ENCODE measurements around the gene SUPT7L.

Gene SUPT7L

GRCh38 chr2:27664622-27665363 lies 1.4 kb upstream of the SUPT7L start:
- Histone ChIP-seq H3K4me2 (ENCODE audit: low read length) (peak overlapping the region; percentile 98), H2AFZ (no peak overlapping the region), H3K4me1 (peaks cover 6% of the 10 kb centered on the region), H3K4me3 (ENCODE audit: low read depth, low read length) (peak overlapping the region; percentile 94), H3K36me3 (ENCODE audit: control insufficient read depth, insufficient read depth, low read length) (no peaks in the 10 kb centered on the region), H3K27ac (no peak overlapping the region), H3K79me2 (peaks cover 10% of the 10 kb centered on the region), H3K9ac (no peak overlapping the region), H3K27me3 (ENCODE audit: control insufficient read depth, insufficient read depth, low read length) (no peaks in the 10 kb centered on the region), H3K9me3 (ENCODE audit: control insufficient read depth, low read length) (no peaks in the 10 kb centered on the region)
- no peak for TF ChIP-seq CTCF (IDR thresholded peaks at IDR 0.05)

GRCh38 chr2:27664154-27664574 lies 750 bp upstream of the SUPT7L start:
- Histone ChIP-seq H3K4me3 (ENCODE audit: low read depth, low read length) (peak overlapping the region; percentile 94), H3K4me2 (ENCODE audit: low read length) (peak overlapping the region; percentile 98), H3K27ac (peak overlapping the region; percentile 80), H2AFZ (peak overlapping the region; percentile 92), H3K36me3 (ENCODE audit: control insufficient read depth, insufficient read depth, low read length) (no peaks in the 10 kb centered on the region), H3K9me3 (ENCODE audit: control insufficient read depth, low read length) (no peaks in the 10 kb centered on the region), H3K9ac (peak overlapping the region; percentile 32), H3K27me3 (ENCODE audit: control insufficient read depth, insufficient read depth, low read length) (no peaks in the 10 kb centered on the region), H3K79me2 (peaks cover 10% of the 10 kb centered on the region), H3K4me1 (peaks cover 6% of the 10 kb centered on the region)
- no peak for TF ChIP-seq CTCF (IDR thresholded peaks at IDR 0.05)

GRCh38 chr2:27661371-27661770 lies 2.0 kb downstream of the SUPT7L start:
- Histone ChIP-seq H3K4me3 (ENCODE audit: low read depth, low read length) (no peak overlapping the region), H3K36me3 (ENCODE audit: control insufficient read depth, insufficient read depth, low read length) (no peaks in the 10 kb centered on the region), H3K9me3 (ENCODE audit: control insufficient read depth, low read length) (no peaks in the 10 kb centered on the region), H3K27ac (no peak overlapping the region), H3K4me2 (ENCODE audit: low read length) (no peak overlapping the region), H3K9ac (no peak overlapping the region), H3K27me3 (ENCODE audit: control insufficient read depth, insufficient read depth, low read length) (no peaks in the 10 kb centered on the region), H3K4me1 (peaks cover 6% of the 10 kb centered on the region), H3K79me2 (peaks cover 10% of the 10 kb centered on the region), H2AFZ (no peak overlapping the region)
- TF ChIP-seq CTCF (IDR thresholded peaks at IDR 0.05): no peak

GRCh38 chr2:27655155-27655951 lies 8.1 kb downstream of the SUPT7L start:
- H3K27ac ChIP-seq: no peak overlapping the region
- H3K36me3 ChIP-seq (ENCODE audit: control insufficient read depth, insufficient read depth, low read length): no peaks in the 10 kb centered on the region

More at GRCh38 chr2:27655155-27655951, 8.1 kb downstream of the SUPT7L start:
- H3K79me2 ChIP-seq: no peaks in the 10 kb centered on the region
- no peak overlapping the region for H3K4me2 ChIP-seq (ENCODE audit: low read length)
- H3K27me3 ChIP-seq (ENCODE audit: control insufficient read depth, insufficient read depth, low read length): no peaks in the 10 kb centered on the region
- H3K4me3 ChIP-seq (ENCODE audit: low read depth, low read length): no peak overlapping the region
- H3K4me1 ChIP-seq: no peaks in the 10 kb centered on the region
- no peak overlapping the region for H2AFZ ChIP-seq
- no peaks in the 10 kb centered on the region for H3K9me3 ChIP-seq (ENCODE audit: control insufficient read depth, low read length)
- no peak overlapping the region for H3K9ac ChIP-seq
- TF ChIP-seq CTCF (IDR thresholded peaks at IDR 0.05): no peak

Measured in parathyroid adenoma (tissue), 2 donors.